Endometrium (tissue), 2 donors: ENCODE results near the gene PHF21A.
A peak's percentile ranks its signal among the peaks of the same experiment; 100 is the strongest.
"Not testable (repeated sequence)": the region's sequence is repeated elsewhere in the genome, so short reads cannot be mapped to it uniquely, and the experiment has no call there.

ENCODE experiments used
- FAIRE-seq: peaks from 2 replicates; lab custom pipeline; 2012; peaks lifted over from hg19 to GRCh38; lab: Jason Lieb, UNC
- donor health status: control.
- donor health status: control.

Gene PHF21A

GRCh38 chr11:46120346-46121300 lies 631 bp downstream of the PHF21A start:
- no peak for FAIRE-seq

DNA sequence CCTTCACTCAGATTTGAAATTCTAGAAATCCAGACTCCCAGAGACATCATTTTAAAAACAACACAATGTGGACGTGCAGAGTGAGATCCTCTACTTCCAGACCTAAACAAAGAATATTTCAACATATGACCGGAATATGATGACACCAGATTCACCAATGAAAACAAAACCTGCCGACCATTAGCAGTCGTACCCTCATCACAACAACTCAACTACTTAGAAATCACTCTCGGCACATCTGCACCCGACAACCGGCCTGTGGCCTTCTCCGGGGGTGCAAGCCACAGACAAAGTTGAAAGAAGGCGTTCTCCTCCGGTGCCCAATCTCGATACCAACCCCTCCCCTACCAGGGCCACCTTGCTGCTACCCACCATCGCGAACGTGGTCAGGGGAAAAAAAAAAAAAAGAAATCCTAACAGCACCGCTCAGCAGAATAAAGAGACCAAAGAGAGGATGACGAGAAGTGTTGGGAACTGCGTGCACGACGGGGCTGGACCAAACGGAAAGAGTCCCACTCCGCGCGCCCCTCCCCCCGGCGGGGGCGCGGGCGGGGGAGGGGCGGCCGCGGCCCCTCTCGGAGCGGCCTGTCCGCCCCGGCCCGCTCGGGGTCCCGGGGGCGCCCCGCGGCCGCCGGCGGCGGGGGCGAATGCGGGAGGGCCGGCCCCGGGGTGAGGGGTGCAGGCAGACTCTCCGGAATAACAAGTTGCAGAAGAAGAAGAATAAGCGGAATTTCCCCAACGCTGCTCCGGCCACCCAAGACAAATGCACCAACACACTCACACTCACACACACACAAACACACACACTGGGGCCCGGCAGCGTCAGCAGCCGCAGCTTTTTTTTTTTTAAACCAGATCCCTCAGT lies 1.7 kb downstream of the PHF21A start:
- no peak for FAIRE-seq

DNA sequence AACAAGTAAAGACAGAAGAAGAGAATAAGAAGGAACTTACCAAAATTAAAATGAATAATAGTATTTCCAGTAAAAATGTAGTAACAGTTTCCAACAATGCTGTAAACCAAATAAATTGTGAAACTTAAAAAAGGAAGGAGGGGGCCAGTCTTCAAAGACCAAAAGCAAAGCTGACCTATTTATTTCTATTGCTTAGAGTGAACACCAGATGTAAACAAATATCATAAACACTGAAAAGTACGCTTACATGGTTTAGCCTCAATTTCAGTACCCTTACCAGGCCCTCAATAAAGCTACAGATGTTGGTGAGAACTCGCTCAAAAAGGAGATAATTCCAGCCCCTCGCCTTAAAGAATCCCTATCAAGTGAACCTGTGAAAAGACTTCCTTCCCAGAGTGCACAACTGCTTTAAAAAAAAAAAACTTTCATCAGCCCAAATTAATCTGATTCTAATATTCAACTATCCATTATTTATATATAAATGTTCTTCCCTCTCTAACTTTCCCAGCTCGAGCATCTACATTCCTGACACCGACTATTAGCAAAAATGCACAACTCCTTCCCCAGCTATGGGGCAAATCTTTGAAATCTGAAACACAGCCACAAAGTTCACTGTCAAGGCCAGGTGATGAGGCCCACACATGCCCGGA lies 2.4 kb downstream of the PHF21A start:
- FAIRE-seq = peak; percentile 18

DNA sequence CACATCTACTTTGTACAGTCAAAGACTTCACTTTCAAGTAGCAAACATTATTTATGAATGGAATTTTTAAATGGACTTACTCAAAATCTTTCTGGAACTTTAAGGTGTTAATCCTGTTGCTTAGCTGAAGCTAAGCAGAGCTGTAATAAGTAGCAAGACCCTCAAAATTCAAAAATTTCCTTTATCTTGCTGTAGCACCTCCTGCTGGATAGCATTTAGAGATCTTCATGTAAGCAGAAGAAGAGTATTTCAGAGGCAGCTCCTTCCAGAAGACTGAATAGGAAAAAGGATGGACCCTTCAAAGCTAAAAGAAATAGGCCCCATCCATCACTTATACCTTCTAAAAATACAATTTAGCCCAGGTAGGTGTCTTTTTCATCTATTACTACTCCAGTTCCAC lies 3.4 kb downstream of the PHF21A start:
- FAIRE-seq = no peak

DNA sequence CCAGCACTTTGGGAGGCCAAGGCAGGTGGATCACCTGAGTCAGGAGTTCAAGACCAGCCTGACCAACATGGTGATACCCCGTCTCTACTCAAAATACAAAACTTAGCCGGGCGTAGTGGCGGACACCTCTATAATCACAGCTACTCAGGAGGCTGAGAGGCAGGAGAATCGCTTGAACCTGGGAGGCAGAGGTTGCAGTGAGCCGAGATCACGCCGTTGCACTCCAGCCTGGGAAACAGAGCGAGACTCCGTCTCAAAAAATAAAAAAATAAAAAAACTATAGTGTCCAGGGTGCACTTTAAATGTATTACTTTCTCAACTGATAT lies 4.6 kb downstream of the PHF21A start:
- FAIRE-seq = not testable (repeated sequence)

GRCh38 chr11:46116007-46116711 lies 5.1 kb downstream of the PHF21A start:
- no peak for FAIRE-seq

DNA sequence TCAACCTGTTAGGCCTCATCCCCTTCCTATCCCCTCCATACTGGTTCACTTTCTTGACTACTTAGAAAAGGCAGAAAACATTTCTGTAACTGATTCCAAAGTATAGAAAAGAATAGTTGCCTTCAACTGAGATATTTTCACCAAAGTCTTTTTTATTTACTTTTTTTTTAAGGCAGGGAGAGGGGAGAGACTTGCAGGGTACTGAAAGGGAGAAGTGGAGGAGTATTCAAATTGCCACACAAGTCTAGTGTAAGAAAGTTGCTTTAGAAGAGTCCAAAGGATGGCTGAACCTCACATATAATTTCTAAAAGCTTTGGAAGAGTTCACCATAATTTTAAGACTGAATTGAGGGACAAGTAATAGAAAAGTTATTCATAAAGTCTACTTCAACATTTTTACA lies 6.3 kb downstream of the PHF21A start:
- FAIRE-seq = no peak

DNA sequence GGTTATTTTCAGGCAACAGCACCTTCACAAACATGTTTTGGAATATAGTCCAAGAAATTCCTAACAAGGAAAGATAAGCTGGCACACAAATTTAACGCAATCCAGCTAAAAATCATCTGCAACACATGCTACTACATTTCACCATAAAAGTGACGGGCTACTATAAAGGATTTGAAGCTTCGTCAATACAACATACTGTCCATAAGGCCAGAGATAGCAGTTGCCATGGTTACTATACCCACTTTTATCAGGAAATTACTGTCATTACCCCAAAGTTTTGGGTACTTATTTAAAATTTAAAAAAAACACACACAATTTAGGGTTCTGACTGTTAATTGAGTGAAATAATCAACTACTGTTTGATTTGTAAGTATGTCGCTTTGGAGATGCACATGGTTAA lies 6.9 kb downstream of the PHF21A start:
- no peak for FAIRE-seq

GRCh38 chr11:46112961-46113607 lies 8.2 kb downstream of the PHF21A start:
- no peak for FAIRE-seq

DNA sequence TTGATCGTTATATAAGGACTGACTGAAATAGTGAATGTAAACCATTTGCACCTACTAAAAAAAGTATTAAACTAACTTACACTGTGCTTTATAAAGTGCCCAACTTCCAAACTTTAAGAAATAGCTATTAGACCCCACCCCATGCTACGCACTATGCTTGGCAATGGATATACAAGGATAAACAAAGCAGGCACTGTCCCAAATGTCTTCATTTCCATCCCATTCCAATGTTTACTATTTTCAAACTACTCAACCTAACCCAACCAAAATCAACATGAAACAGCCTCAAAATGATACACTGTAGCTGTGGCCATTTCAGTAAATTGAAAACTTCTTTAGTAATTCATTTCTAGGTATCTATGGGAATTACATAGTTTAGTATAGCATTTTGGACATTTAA lies 12.5 kb downstream of the PHF21A start:
- no peak for FAIRE-seq

- FAIRE-seq = no peak
Measured at GRCh38 chr11:46107780-46108179, 13.5 kb downstream of the PHF21A start.

GRCh38 chr11:46107408-46107718 lies 13.9 kb downstream of the PHF21A start:
- no peak for FAIRE-seq

DNA sequence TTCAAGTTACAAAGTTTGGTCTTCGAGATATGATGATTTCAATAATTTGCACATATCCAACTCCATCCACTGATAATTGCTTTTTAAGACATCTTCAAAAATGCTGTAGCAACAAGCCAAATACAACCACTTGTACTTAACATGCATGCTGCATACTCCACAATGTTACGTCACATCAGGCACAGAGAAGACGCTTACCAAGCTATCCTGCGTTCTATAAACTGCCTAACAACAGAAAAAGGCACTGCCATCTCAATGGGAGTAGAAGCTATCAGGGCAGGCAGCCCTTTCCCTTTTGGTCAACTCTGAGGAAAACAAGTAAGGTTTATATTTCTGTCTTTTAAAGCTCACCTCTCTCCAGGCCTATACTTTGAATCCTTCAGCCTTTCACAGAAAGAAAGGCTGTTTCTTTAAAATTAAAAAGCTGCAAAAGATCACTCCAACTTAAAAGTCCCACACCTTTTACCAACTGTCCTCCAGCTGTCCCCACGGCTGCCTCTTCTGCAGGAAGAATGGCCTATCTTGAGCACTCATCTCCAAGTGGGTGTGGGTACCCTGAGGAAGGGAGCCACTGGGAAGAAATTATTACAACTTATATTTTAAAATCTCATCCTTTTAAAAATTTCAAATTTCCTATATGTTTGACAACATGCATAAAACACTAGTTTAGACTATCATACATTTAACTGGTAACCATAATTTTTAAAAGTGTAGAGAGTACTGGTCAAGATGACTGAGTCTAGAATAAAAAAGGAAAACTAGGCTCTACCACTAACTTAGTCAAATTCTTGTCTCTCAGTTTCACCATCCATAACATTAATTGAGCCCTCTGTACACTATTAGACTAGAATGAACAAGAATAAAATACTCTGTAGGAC lies 14.5 kb downstream of the PHF21A start:
- no peak for FAIRE-seq

DNA sequence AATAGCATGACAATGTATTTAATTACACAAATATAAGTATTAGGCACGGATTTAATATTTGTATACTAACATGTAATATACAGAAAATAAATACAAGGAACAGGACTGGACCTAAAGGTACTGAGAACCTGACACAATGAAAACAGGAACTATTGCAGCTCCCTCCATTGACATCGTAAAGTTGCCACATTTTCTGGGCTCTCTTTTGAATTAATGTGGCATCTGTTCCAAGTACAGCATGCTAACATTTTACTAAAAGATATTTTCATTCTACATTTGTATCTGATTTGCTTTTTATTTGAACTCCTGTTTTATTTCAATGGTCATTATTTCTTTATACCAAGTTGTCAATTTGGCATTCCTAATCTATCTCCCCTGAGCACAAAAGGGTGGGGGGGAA lies 15.3 kb downstream of the PHF21A start:
- FAIRE-seq = no peak

- no peak for FAIRE-seq
Measured at GRCh38 chr11:46105134-46105628, 16.1 kb downstream of the PHF21A start.

DNA sequence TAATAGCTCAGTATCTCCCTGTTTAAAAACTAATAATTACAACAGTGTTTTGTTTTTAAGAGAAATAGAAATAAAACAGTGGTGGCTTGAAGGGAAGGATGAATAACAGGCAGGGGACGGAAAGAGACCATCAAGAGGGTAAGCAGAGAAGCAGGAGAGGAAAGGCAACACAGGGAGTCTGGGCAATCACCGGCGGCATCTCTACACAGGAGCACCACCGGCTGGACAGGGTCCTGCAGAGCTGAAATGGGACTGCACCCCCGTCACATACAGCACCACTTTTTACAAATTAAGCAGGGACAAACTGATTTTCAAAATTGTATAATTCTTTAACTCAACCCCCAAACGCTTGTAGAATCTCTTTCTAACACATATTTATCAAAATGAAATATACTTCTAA lies 18.4 kb downstream of the PHF21A start:
- no peak for FAIRE-seq

DNA sequence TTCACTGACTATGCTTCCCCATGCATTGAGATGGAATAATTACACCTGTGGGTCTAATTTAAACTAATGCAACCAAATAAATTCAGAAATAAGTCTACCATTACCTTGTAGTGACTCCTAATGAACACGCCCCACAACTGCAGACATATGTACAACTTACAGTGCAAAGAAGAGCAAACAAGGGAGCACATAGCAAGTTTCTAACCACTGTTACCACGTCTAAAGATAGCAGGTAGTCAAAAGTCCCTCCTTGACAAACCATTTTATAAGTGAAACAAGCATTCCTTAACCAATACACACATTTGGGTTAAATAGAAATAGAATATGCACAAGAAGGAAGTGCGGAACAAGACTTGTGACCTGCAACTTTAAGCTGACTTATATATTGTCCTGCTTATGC lies 20.6 kb downstream of the PHF21A start:
- no peak for FAIRE-seq

GRCh38 chr11:46099963-46100316 lies 21.3 kb downstream of the PHF21A start:
- FAIRE-seq = no peak

GRCh38 chr11:46090375-46090774 lies 30.9 kb downstream of the PHF21A start:
- FAIRE-seq = no peak

DNA sequence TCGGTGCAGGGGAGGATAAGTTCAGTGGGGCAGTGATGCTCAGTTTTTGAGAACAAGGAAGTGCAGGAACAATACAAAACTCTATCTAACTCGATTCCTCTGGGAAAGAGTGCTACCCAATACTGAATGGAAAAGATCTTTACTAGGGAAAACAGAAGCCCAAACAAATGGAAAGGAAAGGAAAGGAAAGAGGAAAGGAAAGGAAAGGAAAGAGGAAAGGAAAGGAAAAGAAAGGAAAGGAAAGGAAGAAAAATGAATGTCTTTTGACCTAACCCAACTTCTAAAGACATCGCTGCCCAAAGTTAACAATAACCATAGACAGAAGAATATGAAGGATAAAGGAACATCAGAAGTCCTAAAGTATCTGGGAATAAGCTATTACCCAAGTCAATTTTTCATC lies 41.6 kb downstream of the PHF21A start:
- no peak for FAIRE-seq

DNA sequence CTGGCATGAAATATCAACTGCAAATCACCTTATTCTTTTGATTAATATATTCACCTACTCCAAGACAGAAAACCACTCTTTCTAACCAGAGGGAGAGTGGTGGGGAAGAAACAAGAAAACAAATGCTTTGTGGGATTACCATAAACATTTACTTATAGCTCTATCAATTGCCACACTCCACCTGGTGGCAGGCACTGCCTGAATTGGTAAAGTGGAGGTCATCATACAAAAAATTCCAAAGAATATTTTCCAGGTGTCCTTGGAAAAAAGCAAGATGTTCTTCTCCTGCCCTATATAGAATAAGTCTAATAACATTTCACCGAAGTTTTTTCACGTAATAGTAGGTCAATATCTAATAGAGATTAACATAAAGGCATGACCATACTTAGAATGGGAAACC lies 45.3 kb downstream of the PHF21A start:
- FAIRE-seq = no peak
